Measurements from ENCODE around the gene GADD45GIP1.
"Not testable (repeated sequence)": the region's sequence is repeated elsewhere in the genome, so short reads cannot be mapped to it uniquely, and the experiment has no call there.

Gene GADD45GIP1

DNA sequence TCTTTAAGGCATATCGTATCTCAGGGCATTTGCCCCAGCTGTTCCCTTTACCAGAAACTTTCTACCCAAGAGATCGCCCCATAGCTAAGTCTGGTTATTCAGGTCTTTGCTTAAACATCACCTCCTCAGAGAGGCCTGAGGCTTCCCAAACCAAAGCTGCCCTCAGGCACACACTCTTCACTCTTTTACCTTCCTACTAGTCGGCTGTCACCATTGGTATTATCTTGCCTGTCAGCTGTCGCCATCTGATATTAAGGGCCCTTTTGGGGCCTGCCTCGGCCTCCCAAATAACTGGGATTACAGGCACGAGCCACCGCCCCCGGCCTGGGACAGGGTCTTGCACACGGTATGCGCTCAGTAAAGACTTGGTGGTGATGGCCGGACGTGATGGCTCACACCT, 1.0 kb downstream of the GADD45GIP1 start:
- DNase-seq: no peak

DNA sequence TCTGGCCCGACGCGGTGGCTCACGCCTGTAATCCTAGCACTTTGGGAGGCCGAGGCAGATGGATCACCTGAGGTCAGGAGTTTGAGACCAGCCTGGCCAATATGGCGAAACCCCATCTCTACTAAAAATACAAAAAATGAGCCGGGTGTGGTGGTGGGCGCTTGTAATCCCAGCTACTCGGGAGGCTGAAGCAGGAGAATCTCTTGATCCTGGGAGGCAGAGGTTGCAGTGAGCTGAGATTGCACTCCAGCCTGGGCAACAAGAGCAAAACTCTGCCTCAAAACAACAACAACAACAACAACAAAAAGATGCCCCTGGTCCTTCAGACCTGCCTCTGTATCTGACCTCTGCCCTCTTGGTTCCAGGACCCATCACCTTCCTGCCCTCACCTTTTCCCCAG, 1.4 kb downstream of the GADD45GIP1 start:
- DNase-seq: not testable (repeated sequence)

DNA sequence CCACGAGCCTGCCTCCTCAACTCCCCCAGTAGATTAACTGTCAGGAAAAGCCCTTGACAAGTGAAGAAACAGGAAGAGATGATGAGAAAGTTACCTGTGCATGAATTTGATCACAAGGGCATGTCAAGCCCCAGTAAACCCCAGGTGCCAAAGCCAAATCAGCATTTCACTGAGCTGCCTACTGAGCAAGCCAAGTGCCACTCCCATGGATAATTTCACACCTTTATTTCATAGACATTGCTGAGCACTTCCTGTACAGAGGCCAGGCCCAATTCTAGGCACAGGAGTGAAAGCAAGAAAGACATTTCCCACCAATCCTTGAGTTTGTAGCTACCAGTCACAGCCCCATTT, 2.4 kb downstream of the GADD45GIP1 start:
- DNase-seq: no peak

DNA sequence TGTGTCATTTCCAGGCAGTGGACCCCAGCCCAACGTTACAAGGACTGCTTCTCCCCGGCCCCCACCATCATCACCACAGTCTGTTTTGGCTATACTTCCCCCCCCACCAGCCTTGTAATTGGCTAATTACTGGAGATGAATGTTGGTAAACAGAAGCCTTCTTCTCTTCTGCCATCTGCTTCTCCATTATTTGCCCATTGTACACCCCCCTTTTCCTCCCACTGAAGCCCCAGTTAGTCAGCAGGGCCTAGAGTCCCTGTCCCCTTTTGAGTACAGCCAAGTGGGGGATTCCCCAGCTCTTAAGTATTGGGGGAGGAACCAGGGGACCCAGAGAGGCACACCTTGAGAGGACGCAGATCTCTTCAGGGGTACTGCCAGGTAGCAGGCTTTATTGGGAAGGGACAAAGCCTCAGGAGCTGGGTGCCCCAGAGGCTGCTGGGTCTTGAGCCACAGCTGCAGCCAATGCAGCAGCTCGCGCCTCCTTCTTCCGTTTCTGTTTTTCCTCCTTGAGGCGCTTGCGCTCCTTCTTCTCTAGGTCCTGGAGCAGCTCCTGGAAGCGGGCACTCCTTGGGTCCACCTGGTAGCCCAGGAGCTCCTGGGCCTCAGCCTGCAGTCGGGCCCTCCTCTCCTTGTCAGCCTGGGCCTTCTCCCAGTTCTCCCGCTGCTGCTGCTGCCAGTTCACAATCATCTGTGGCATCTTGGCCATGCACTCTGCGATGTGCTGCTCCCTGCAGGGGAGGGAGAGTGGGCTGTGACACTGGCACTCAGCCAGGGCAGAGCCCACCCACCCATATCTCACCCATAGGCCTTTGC, 3.0 kb downstream of the GADD45GIP1 start:
- no peak for DNase-seq

DNA sequence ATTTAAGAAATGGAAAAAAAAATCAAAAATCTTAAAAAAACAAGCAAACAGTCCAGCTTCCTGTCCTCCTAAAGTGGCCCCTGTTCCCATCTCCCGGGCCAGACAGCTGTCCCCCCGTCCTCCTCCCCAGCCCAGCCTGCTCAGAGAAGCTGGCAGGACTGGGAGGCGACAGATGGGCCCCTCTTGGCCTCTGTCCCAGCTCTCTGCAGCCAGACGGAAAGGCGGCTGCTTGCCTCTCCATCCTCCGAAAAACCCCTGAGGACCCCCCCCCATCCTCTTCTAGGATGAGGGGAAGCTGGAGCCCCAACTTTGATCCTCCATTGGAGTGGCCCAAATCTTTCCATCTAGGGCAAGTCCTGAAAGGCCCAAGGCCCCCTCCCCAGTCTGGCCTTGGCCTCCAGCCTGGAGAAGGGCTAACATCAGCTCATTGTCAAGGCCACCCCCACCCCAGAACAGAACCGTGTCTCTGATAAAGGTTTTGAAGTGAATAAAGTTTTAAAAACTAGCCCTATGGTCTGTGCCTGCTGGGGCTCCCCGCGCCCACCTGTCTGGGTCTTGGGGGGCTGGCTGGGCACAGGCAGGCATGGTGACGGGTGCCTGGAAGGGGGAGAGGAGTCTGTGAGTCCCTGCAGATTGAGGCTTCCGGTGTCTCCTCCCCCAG, 3.8 kb downstream of the GADD45GIP1 start:
- no peak for DNase-seq

DNA sequence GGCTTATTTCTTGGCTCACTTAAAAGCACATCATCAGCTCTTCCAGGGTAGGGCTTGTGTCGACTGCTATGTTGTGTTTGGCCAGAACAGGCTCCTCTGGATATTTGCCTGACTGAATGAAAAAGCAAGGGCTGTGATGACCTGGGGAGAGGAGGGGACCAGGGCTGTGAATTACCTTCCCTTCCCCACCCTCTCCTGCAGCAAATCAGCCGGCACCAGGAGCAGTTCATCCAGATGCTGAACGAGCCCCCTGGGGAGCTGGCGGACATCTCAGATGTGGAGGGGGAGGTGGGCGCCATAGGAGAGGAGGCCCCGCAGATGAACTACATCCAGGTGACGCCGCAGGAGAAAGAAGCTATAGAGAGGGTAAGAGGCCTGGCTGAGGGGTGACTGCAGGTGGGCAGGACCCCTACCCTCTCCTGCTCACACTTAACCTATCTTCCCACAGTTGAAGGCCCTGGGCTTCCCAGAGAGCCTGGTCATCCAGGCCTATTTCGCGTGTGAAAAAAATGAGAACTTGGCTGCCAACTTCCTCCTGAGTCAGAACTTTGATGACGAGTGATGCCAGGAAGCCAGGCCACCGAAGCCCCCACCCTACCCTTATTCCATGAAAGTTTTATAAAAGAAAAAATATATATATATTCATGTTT, 4.4 kb downstream of the GADD45GIP1 start:
- no peak for DNase-seq

DNA sequence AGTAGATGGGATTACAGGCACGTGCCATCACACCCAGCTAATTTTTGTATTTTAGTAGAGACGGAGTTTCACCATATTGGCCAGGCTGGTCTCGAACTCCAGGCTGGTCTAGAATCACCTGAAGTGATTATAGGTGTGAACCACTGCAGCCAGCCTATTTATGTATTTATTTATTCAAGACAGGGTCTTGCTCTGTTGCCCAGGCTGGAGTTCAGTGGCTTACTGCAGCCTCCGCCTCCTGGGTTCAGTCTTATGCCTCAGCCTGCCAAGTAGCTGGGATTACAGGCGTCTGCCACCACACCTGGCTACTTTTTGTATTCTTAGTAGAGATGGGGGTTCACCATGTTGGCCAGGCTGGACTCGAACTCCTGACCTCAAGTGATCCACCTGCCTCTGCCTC, 5.0 kb downstream of the GADD45GIP1 start:
- not testable (repeated sequence) for DNase-seq

DNA sequence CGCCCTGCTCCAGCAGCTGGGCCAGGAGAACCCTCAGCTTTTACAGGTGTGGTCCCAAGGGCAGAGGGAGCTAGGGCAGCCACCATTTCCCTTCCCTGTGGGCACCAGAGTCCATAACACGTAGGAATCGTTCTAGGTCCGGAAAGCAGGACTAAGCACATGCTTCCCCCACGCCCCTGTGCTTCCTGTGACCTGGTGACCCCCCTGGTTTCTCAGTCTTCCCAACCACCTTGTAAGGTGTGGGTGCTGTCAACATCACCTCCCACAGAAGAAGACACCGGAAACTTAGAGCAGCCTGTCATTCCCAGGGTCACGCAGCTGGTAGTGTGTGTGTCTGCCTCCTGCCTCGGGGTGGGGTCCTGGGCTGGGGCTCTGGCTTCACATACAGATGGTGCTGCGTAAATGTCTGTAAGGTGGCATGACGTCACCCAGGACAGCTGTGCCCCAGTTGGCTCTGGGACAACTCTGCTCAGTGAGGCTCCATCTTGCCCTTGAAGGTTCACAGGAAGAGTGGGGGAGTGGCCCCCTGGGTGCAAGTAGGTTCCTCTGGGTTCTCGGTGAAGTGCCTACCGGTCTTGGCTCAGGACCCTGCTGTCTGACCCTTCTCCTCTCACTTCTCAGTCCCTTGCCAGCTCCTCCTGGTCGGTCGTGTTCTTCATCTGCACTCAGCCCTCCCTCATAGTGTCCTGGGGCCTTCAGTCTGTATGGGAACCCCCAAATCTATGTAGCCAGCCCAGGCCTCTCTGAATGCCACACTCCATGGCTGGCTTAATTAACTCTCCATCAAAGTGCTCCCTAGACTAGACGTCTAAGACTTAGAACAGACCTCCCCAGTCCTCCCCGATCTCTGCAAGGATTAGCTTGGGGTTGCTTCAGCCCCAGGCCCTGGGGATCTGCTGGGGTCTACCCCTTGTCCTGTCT, 7.4 kb downstream of the GADD45GIP1 start:
- DNase-seq: no peak

DNA sequence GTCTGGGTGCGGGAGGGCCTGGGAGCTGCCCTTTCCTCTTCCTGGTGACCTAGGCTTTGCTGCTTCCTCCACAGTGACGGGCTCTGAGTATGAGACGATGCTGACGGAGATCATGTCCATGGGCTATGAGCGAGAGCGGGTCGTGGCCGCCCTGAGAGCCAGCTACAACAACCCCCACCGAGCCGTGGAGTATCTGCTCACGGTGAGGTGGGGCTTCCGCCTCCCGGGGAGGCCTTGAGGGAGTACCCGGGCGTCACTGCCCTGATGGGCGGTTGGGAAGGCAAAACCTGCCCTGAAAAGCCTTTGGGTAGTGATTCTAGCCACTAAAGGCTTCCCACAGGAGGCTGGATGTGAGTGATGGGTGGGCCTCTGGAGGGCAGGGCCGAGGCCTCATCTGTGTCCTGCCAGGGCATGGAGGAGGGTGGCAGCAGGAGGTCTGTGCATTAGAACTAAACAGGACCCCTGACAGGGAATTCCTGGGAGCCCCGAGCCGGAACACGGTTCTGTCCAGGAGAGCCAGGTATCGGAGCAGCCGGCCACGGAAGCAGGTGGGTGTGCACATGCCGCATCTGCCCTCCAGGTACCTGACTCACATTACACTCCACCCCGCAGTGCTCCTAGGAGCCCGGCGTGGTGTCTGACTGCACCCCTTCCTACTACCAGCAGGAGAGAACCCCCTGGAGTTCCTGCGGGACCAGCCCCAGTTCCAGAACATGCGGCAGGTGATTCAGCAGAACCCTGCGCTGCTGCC, 8.2 kb downstream of the GADD45GIP1 start:
- no peak for DNase-seq

DNA sequence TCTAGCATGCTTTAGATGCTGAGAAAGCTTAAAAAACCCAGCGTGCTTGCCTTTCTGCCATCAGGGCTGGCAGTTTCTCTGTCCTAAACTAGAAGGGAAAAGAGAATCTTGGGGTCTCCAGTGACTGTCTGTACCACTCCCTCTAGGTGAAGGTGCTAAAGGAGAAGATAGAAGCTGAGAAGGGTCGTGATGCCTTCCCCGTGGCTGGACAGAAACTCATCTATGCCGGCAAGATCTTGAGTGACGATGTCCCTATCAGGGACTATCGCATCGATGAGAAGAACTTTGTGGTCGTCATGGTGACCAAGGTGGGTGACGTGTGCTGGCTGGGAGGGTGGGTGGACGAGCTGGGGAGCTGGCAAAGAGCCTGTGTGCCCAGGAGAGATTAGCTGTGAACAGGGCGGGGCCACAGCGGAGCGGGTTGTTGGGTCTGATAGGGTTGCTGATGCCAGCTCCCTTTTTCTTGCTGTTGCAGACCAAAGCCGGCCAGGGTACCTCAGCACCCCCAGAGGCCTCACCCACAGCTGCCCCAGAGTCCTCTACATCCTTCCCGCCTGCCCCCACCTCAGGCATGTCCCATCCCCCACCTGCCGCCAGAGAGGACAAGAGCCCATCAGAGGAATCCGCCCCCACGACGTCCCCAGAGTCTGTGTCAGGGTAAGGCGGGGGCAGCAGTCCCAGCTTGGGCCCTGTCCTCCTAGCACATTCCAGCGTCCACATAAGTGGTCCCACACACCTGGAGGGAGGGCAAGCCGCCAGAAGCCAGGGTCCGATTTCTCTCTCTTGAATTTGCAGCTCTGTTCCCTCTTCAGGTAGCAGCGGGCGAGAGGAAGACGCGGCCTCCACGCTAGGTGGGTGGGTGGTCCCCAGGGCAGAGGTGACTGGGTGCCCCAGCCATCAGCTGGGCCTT, 9.1 kb downstream of the GADD45GIP1 start:
- DNase-seq: no peak

DNA sequence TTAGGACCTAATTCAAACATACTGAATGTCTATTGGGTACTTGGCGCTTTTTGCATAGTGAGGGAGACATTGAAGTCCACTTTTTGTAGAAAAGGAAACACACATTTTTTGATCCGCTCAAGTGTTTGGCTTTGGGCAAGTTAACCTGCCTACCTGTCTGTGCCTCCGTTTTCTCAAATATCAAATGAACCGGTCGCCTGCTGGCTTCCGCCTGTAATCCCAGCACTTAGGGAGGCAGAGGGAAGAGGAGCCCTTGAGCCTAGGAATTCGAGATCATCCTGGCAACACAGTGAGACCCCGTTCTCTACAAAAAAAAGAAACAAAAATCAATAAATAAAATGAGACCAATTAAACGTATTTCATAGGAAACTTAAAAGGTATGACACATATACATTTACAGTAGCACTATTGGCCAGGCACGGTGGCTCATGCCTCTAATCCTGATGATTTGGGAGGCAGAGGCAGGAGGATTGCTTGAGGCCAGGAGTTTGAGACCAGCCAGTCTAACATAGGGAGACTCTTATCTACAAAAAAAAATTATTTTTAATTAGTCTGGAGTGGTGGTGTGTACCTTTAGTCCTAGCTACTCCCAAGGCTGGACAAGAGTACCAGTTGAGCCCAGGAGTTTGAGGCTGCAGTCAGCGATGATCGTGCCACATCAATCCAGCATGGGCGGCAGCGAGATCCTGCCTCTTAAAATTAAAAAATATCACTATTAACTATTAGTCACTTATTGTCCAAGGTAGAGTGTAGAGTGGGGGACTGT, 10.1 kb downstream of the GADD45GIP1 start:
- DNase-seq: no peak

DNA sequence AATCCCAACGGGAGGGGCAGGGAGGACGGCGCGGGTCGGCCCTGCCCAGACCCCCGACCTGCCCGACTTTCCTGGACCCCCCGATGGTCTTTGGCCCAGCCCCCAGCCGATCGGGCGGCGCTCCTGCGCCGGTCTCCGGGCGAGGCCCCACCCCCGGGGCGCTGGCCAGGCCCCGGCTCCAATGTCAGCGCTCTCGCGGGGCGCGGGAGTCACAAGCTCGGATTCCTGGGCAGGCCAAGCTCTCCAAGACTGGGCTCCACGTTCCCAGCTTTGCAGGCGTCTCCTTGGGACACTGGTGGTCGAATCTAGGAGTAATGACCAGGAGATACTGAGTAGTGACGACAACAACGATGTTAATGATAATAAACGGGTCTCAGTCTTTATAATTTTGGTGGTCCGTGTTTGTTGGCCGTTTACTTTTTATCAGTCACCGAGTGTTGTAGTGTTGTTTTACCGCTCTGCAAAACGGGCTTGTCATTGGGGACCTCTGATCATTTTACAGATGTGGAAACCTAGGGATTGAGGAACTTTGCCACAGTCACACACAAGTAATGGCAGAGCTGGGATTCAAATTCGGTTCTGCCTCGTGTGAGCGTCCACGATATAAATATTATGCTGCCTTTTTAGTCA, 10.8 kb downstream of the GADD45GIP1 start:
- peak; percentile 38 for DNase-seq

DNA sequence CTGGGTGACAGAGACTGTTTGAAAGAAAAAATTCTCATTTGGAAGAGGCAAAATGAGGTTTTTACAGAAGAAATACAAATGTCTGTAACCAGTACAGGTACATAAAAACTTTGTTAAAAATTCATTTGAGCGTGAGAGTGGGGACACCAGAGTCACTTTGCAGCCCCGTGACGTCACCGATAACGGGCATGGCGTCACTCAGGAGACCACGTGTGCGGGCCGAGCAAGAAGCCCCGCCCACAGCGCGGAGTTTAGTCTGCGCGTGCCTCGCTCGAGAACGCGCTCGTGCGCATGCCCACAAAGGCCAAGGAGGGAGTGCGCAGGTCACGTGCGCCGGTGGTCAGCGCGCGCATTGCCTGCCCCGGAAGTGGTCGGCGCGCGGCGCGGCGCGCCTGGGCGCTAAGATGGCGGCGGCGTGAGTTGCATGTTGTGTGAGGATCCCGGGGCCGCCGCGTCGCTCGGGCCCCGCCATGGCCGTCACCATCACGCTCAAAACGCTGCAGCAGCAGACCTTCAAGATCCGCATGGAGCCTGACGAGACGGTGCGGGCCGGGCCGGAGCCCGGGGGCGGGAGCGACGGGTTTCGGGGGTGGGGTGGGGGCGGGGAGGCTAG, 11.4 kb downstream of the GADD45GIP1 start, which contains the start of gene RAD23A:
RAD23A (plus strand) TSS at position 384 of the 613 bp plus-strand sequence; CDS start at position 471, 87 bp downstream.
- peak; percentile 92 for DNase-seq

DNA sequence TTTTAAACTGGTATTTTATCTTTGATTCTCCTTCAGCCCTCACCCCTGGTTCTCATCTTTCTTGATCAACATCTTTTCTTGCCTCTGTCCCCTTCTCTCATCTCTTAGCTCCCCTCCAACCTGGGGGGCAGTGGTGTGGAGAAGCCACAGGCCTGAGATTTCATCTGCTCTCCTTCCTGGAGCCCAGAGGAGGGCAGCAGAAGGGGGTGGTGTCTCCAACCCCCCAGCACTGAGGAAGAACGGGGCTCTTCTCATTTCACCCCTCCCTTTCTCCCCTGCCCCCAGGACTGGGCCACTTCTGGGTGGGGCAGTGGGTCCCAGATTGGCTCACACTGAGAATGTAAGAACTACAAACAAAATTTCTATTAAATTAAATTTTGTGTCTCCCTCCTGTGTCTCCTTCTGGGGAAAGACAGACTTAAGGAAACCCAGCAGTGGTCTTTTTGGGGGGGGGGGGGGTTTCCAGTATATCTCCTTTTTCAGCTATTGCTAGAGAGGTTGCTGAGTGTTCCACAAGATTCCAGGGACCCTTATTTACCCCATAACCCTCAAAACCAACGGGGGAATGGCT, 12.8 kb downstream of the GADD45GIP1 start:
- no peak for DNase-seq

DNA sequence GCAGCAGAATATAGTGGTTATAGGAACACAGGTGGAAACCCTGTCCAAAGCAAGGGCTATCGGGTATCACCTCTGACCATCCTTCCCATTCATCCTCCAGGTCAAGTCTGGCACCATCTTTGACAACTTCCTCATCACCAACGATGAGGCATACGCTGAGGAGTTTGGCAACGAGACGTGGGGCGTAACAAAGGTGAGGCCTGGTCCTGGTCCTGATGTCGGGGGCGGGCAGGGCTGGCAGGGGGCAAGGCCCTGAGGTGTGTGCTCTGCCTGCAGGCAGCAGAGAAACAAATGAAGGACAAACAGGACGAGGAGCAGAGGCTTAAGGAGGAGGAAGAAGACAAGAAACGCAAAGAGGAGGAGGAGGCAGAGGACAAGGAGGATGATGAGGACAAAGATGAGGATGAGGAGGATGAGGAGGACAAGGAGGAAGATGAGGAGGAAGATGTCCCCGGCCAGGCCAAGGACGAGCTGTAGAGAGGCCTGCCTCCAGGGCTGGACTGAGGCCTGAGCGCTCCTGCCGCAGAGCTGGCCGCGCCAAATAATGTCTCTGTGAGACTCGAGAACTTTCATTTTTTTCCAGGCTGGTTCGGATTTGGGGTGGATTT, 13.5 kb downstream of the GADD45GIP1 start:
- no peak for DNase-seq

DNA sequence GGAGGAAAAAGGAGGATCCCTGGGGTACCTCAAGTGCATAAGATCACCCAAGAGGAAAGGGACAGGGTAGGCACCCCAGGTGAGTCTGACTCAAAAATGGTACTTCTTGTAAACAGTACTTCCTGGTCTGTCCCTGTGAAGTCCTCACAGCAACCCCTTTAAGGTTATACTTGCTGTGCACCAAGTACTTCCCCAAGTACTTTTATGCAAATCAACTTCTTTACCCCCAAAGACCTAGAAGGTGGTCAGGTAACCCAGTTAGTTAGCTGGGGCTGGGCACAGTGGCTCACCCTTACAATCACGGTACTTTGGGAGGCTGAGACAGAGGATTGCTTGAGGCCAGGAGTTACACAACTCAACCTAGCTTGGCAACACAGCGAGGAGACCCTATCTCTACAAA, 16.1 kb downstream of the GADD45GIP1 start:
- DNase-seq: no peak

DNA sequence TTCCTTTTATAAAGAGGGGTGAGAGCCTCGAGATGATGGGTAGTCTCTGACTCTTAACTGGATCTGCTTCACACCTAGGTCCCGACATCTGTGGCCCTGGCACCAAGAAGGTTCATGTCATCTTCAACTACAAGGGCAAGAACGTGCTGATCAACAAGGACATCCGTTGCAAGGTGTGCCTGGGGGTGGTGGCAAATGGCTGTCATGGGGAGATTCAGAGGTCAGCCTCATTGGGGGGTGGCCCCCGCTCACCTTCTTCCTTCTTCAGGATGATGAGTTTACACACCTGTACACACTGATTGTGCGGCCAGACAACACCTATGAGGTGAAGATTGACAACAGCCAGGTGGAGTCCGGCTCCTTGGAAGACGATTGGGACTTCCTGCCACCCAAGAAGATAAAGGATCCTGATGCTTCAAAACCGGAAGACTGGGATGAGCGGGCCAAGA, 17.0 kb downstream of the GADD45GIP1 start:
- no peak for DNase-seq

Measured in kidney glomerular epithelial cell (primary cell).